Endothelial cell of umbilical vein (primary cell): ENCODE results near the gene L3MBTL4. TPM values are rescaled to one million over a fixed set of nuclear protein-coding genes. Genes with fewer than 3 reads are reported as not detected.

Experiments
- BruUV-seq: library from RNA; stranded (reverse); fragments of 400-500 nt; replicated peaks from 2 replicates; lab custom pipeline; 2021; lab: Mats Ljungman, UMichigan
- CTCF ChIA-PET: fragments of 300-600, 350-600 bp; sonication (Branson Sonifier 250); formaldehyde crosslinking; loops from one replicate; lab custom pipeline; 2021; ENCODE audit warnings: antibody characterized with exemption, inconsistent platforms; lab: Charles Lee
- POLR2A ChIA-PET: fragments of 300-600, 350-600 bp; sonication (Branson Sonifier 250); formaldehyde crosslinking; loops from one replicate; lab custom pipeline; 2021; ENCODE audit warnings: antibody characterized with exemption, inconsistent platforms; lab: Charles Lee
- DNase-seq: peaks from one replicate; pipeline ENCODE4 v3.0.0-alpha.2; 2011; ENCODE audit warnings: low read depth, low spot score
- FAIRE-seq: peaks from 2 replicates; lab custom pipeline; 2011; peaks lifted over from hg19 to GRCh38; lab: Jason Lieb, UNC
- H2AFZ ChIP-seq: 2 replicates; pipeline ENCODE4 v1.6.0; 2012; ENCODE audit warnings: low read depth, low read length, control low read depth, inconsistent platforms
- H3K27ac ChIP-seq: 2 replicates; pipeline ENCODE4 v1.5.1; 2011; ENCODE audit warnings: low read depth, mild to moderate bottlenecking, control low read depth, low read length, moderate library complexity; ENCODE audit not compliant: insufficient read depth
- H3K27me3 ChIP-seq, 2 experiments: 2 replicates each; pipeline versions ENCODE4 v1.6.0 to v1.6.1; 2011; ENCODE audit warnings: low read length in 2 of 2, mixed read lengths in 1 of 2; ENCODE audit not compliant: control insufficient read depth in 2 of 2, insufficient read depth in 2 of 2
- H3K36me3 ChIP-seq, 2 experiments: 2 replicates in 1 of 2; 3 replicates in 1 of 2; pipeline ENCODE4 v1.5.1; 2011; ENCODE audit warnings: low read length in 2 of 2, mild to moderate bottlenecking in 1 of 2, moderate library complexity in 1 of 2; ENCODE audit not compliant: control insufficient read depth in 2 of 2, insufficient read depth in 2 of 2; ENCODE audit errors: extremely low read depth in 1 of 2
- H3K4me1 ChIP-seq: 3 replicates; pipeline ENCODE4 v1.5.1; 2011; ENCODE audit warnings: mild to moderate bottlenecking, low read length; ENCODE audit not compliant: control insufficient read depth, insufficient read depth; ENCODE audit errors: extremely low read depth
- H3K4me2 ChIP-seq: 2 replicates; pipeline ENCODE4 v1.6.1; 2011; ENCODE audit warnings: low read length, control low read depth, mixed read lengths; ENCODE audit not compliant: insufficient read depth
- H3K4me3 ChIP-seq, 3 experiments: fragments of 200-600 bp in 1 of 3; sonication (generic), shearing (Covaris generic) in 1 of 3; replicated peaks in 1 of 3; 2 replicates each; pipeline ENCODE4 v1.5.1; 2011 to 2016; ENCODE audit warnings: control low read depth in 3 of 3, low read length in 3 of 3, mild to moderate bottlenecking in 2 of 3, inconsistent platforms in 1 of 3, low read depth in 1 of 3, moderate library complexity in 1 of 3; ENCODE audit not compliant: insufficient read depth in 1 of 3
- H3K79me2 ChIP-seq: 2 replicates; pipeline ENCODE4 v1.6.0; 2012; ENCODE audit warnings: low read length, inconsistent platforms; ENCODE audit not compliant: control insufficient read depth, insufficient read depth
- H3K9ac ChIP-seq: replicated peaks from 2 replicates; pipeline ENCODE3; 2011; ENCODE audit warnings: low read length, control low read depth; ENCODE audit not compliant: insufficient read depth; ENCODE audit errors: extremely low read depth
- H3K9me1 ChIP-seq: replicated peaks from 3 replicates; pipeline ENCODE4 v1.6.0; 2011; ENCODE audit warnings: mild to moderate bottlenecking, low read length; ENCODE audit not compliant: control insufficient read depth, insufficient read depth; ENCODE audit errors: extremely low read depth
- H3K9me3 ChIP-seq: replicated peaks from 2 replicates; pipeline ENCODE4 v1.5.1; 2012; ENCODE audit warnings: low read length, inconsistent platforms; ENCODE audit not compliant: control insufficient read depth, insufficient read depth
- H4K20me1 ChIP-seq: replicated peaks from 2 replicates; pipeline ENCODE3; 2011; ENCODE audit warnings: mild to moderate bottlenecking, low read length; ENCODE audit not compliant: control insufficient read depth, insufficient read depth; ENCODE audit errors: extremely low read depth
- CTCF ChIP-seq, 2 donors: IDR thresholded peaks; 1 replicate in 1 of 2; 2 replicates in 1 of 2; pipeline ENCODE4 v1.5.1; 2011; ENCODE audit warnings: low read length in 2 of 2, mild to moderate bottlenecking in 2 of 2, moderate library complexity in 2 of 2, control low read depth in 1 of 2, inconsistent platforms in 1 of 2, low read depth in 1 of 2; ENCODE audit not compliant: insufficient read depth in 1 of 2; ENCODE audit errors: extremely low read depth in 1 of 2
- EZH2 ChIP-seq: IDR thresholded peaks from 2 replicates; pipeline ENCODE4 v1.6.1; 2012; ENCODE audit warnings: borderline replicate concordance, low read depth, mild to moderate bottlenecking, moderate library complexity, low read length, inconsistent platforms; ENCODE audit not compliant: severe bottlenecking
- FOS ChIP-seq: IDR thresholded peaks from 2 replicates; pipeline ENCODE4 v1.6.1; 2011; ENCODE audit warnings: mild to moderate bottlenecking, low read length, moderate library complexity, borderline replicate concordance; ENCODE audit not compliant: insufficient read depth
- GATA2 ChIP-seq: IDR thresholded peaks from 2 replicates; pipeline ENCODE4 v1.7.0; 2011; ENCODE audit warnings: low read depth, mild to moderate bottlenecking, moderate library complexity, mixed read lengths, low read length; ENCODE audit not compliant: insufficient read length, insufficient read depth
- JUN ChIP-seq: IDR thresholded peaks from 2 replicates; pipeline ENCODE4 v1.6.1; 2011; ENCODE audit warnings: borderline replicate concordance, low read depth; ENCODE audit not compliant: insufficient read length, insufficient read depth
- MYC ChIP-seq: IDR thresholded peaks from one replicate; pipeline ENCODE4 v1.6.1; 2011; ENCODE audit warnings: mild to moderate bottlenecking, low read depth, low read length
- POLR2A ChIP-seq: IDR thresholded peaks from 2 replicates; pipeline ENCODE4 v1.6.1; 2012; ENCODE audit warnings: low read depth, mild to moderate bottlenecking, control low read depth, low read length
- POLR2AphosphoS5 ChIP-seq: IDR thresholded peaks from 2 replicates; pipeline ENCODE4 v1.6.1; 2012; ENCODE audit warnings: low read depth, mild to moderate bottlenecking, control low read depth, low read length, moderate library complexity; ENCODE audit not compliant: insufficient read depth
- dilution Hi-C: fragments of 300-500 bp; cut with MboI; formaldehyde crosslinking; loops from one replicate; pipeline ENCODE4 v1.15.0; 2019; ENCODE audit warnings: low sequenced_read_pairs; ENCODE audit not compliant: extremely low pct_ligation_motif_present
- intact Hi-C: fragments of 100-400 bp; cut with micrococcal nuclease; formaldehyde crosslinking; loops from one replicate; pipeline ENCODE4 v1.10.0; 2022
- polyA plus RNA-seq, 4 experiments: library from polyadenylated mRNA; depleted of rRNA in 3 of 4; stranded (reverse) in 3 of 4; unstranded in 1 of 4; fragments of >200 nt; gene quantifications; 2 replicates each; pipeline versions ENCODE4 v1.2.1 to v1.2.3, GENCODE V29; 2011 to 2012; ENCODE audit warnings: missing spikeins in 1 of 4
- total RNA-seq: library from RNA; stranded (reverse); gene quantifications from 2 replicates; pipeline ENCODE4 v1.2.3, GENCODE V29; 2021
- TF ChIP-seq, protein P1 (sequence below): IDR thresholded peaks from 2 replicates; pipeline ENCODE4 v1.6.1; 2011; ENCODE audit not compliant: insufficient read depth, insufficient read length

Gene L3MBTL4
- total and polyA plus RNA-seq, 2 donors (not counting 3 experiments of a cell fraction or from before 2014, with no cell fraction given): 0.80 TPM; not detected in 1

DNA sequence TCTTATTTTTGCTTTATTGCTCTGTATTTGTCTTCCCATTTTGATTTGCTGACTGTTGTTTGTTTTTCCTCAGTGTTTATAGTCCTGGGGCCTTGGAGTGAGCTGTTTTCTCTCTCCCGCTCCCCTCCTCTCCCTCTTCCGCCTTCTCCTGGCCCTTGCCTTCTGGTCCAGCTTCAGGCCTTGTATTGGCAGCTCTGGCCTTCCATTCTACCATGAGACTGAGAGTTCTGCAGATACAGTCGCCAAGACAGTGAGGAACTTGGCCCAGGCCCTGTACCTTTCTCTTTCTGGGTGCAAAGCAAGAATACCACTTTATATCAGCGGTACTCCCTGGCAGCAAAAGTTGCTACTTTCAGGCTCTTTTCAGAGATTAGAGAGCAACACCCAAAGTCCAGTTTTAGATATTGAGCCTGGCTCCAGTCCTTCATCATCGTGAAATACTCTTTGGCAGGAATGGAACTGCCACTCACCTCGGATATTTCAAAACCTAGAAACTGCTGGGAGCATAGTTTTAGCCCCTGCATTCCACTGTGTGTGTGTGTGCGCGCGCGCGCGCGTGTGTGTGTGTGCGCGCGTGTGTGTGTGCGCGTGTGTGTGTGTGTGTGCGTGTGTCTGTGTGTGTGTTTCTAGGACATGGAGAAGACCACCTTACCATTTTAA is 17.1 kb upstream of the L3MBTL4 start:
- CTCF ChIA-PET: no interaction called here
- BruUV-seq: no TSS peak
- no peak overlapping the region for H3K4me3 ChIP-seq
- H3K27ac ChIP-seq: no peak overlapping the region
- DNase-seq: no peak
- H3K79me2 ChIP-seq: no peaks in the 10 kb centered on the region
- H4K20me1 ChIP-seq: no peaks in the 10 kb centered on the region
- intact Hi-C loops (no loop called here), dilution Hi-C loops (no loop called here)
- no peaks in the 10 kb centered on the region for H3K9me3 ChIP-seq
- TF ChIP-seq, protein P1, sequence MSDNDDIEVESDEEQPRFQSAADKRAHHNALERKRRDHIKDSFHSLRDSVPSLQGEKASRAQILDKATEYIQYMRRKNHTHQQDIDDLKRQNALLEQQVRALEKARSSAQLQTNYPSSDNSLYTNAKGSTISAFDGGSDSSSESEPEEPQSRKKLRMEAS: no peak
- TF ChIP-seq FOS (no peak), MYC (no peak), GATA2 (no peak), CTCF (IDR thresholded peaks at IDR 0.05; ENCODE audit: extremely low read depth in 1 of 2, insufficient read depth in 1 of 2, low read depth in 1 of 2, low read length in 2 of 2) (no peak), JUN (no peak), EZH2 (no peak), POLR2AphosphoS5 (no peak), POLR2A (no peak)
- no peak overlapping the region for H3K9ac ChIP-seq
- H3K36me3 ChIP-seq: no peaks in the 10 kb centered on the region
- no peak for FAIRE-seq
- no peaks in the 10 kb centered on the region for H3K9me1 ChIP-seq
- no peaks in the 10 kb centered on the region for H3K27me3 ChIP-seq
- POLR2A ChIA-PET: no interaction called here
- H3K4me1 ChIP-seq: no peaks in the 10 kb centered on the region
- no peak overlapping the region for H2AFZ ChIP-seq
- H3K4me2 ChIP-seq: no peak overlapping the region
